A673 (cell line): ENCODE results near the gene PRKCA. TPM values are rescaled to one million over a fixed set of nuclear protein-coding genes. Genes with fewer than 3 reads are reported as not detected.

Experiments
- BruUV-seq: library from RNA; stranded (reverse); fragments of 400-500 nt; replicated peaks from 2 replicates; lab custom pipeline; 2021; lab: Mats Ljungman, UMichigan
- CTCF ChIA-PET: fragments of 300-600 bp; sonication (Branson Sonifier 250); formaldehyde crosslinking; loops from one replicate; lab custom pipeline; 2022; ENCODE audit warnings: antibody characterized with exemption; lab: Charles Lee
- POLR2A ChIA-PET: fragments of 300-600 bp; sonication (Branson Sonifier 250); formaldehyde crosslinking; loops from one replicate; lab custom pipeline; 2022; ENCODE audit warnings: antibody characterized with exemption; ENCODE audit not compliant: low non-redundant PET; lab: Charles Lee
- DNase-seq: peaks from one replicate; pipeline ENCODE4 v3.0.0-alpha.2; 2015; ENCODE audit warnings: low spot score
- H3K27ac ChIP-seq: fragments of 200-600 bp; sonication (generic); 2 replicates; pipeline ENCODE4 v1.5.1; 2016; ENCODE audit warnings: mixed run types, low read depth, mild to moderate bottlenecking, mixed read lengths, antibody characterized with exemption, low read length; ENCODE audit not compliant: poor library complexity, severe bottlenecking
- H3K27me3 ChIP-seq: fragments of 200-600 bp; sonication (generic); replicated peaks from 2 replicates; pipeline ENCODE4 v1.6.1; 2017; ENCODE audit warnings: mixed run types, low read depth, mild to moderate bottlenecking, mixed read lengths, antibody characterized with exemption, low read length; ENCODE audit not compliant: insufficient read depth, poor library complexity
- H3K36me3 ChIP-seq: fragments of 200-600 bp; sonication (generic); 2 replicates; pipeline ENCODE4 v1.6.1; 2016; ENCODE audit warnings: mixed run types, mild to moderate bottlenecking, mixed read lengths, antibody characterized with exemption, low read length; ENCODE audit not compliant: insufficient read depth, poor library complexity, severe bottlenecking
- H3K4me1 ChIP-seq: fragments of 200-600 bp; sonication (generic); 2 replicates; pipeline ENCODE4 v1.6.1; 2017; ENCODE audit warnings: mixed run types, mild to moderate bottlenecking, mixed read lengths, antibody characterized with exemption, low read length; ENCODE audit not compliant: insufficient read depth, poor library complexity, severe bottlenecking
- H3K4me3 ChIP-seq: fragments of 200-600 bp; sonication (generic); 2 replicates; pipeline ENCODE4 v1.5.1; 2016; ENCODE audit warnings: low read depth, mixed run types, mild to moderate bottlenecking, mixed read lengths, low read length; ENCODE audit not compliant: poor library complexity, severe bottlenecking
- H3K9me3 ChIP-seq: fragments of 200-600 bp; sonication (generic); 2 replicates; pipeline ENCODE4 v1.6.1; 2016; ENCODE audit warnings: mixed run types, low read depth, mild to moderate bottlenecking, mixed read lengths, antibody characterized with exemption, low read length; ENCODE audit not compliant: poor library complexity, severe bottlenecking
- CTCF ChIP-seq: fragments of 300-800, 200-600 bp; sonication (generic); conservative IDR thresholded peaks from 2 replicates; pipeline ENCODE4 v1.5.1; 2017; ENCODE audit warnings: low read depth, mild to moderate bottlenecking, antibody characterized with exemption, low read length, moderate library complexity, mixed read lengths
- EZH2 ChIP-seq: fragments of 200-600 bp; sonication (generic); IDR thresholded peaks from 2 replicates; pipeline ENCODE4 v1.6.1; 2017; ENCODE audit warnings: borderline replicate concordance, low read depth, mild to moderate bottlenecking, mixed read lengths, antibody characterized with exemption, low read length; ENCODE audit not compliant: poor library complexity, severe bottlenecking
- intact Hi-C: fragments of 100-400 bp; cut with micrococcal nuclease; formaldehyde crosslinking; loops from one replicate; pipeline ENCODE4 v1.10.0; 2022; ENCODE audit not compliant: unreplicated experiment
- total RNA-seq: library from RNA; stranded (reverse); gene quantifications from 2 replicates; pipeline ENCODE4 v1.2.3, GENCODE V29; 2021

Gene PRKCA
- total RNA-seq, 1 experiment from 2014 or later: 16.3 TPM

DNA sequence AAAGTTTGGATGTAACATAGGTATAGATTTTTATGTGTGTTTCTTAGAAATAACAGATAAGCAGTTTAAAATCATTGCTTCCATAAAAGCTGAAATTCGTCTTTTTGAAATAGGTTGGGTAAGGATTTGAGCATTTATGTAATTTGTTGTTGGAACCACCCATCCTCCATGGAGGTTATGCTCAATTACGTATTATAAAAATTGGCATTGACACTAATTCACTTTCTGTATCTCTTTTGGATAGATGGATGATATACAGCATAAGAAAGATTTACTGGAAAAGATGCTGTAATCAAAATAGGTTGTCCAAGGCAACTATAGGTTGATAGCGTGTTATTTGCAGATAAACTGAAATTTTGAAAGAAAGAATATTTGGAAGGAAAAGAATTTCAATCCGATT lies 105.5 kb downstream of the PRKCA start:
- intact Hi-C loops: no loop called here
- peaks cover 37% of the 10 kb centered on the region for H3K4me1 ChIP-seq
- H3K4me3 ChIP-seq: no peak overlapping the region
- no peaks in the 10 kb centered on the region for H3K36me3 ChIP-seq
- ChIA-PET CTCF (no interaction called here), POLR2A (no interaction called here)
- H3K9me3 ChIP-seq: no peaks in the 10 kb centered on the region
- H3K27me3 ChIP-seq: no peaks in the 10 kb centered on the region
- no TSS peak for BruUV-seq
- TF ChIP-seq CTCF (no peak), EZH2 (no peak)
- no peak for DNase-seq
- no peak overlapping the region for H3K27ac ChIP-seq

GRCh38 chr17:66411520-66411919 lies 109.1 kb downstream of the PRKCA start:
- H3K4me3 ChIP-seq: no peak overlapping the region
- no peak for DNase-seq
- H3K27me3 ChIP-seq: no peaks in the 10 kb centered on the region
- H3K9me3 ChIP-seq: no peaks in the 10 kb centered on the region
- no peaks in the 10 kb centered on the region for H3K36me3 ChIP-seq
- intact Hi-C loops: no loop called here
- ChIA-PET CTCF (no interaction called here), POLR2A (interaction anchor here (0.6 kb wide), 1 partner anchor 55 kb away, joined by 3 read pairs; no protein-coding TSS in a partner anchor)
- no peak for TF ChIP-seq CTCF
- no peak for TF ChIP-seq EZH2
- H3K4me1 ChIP-seq: peaks cover 10% of the 10 kb centered on the region
- no peak overlapping the region for H3K27ac ChIP-seq
- BruUV-seq: no TSS peak

- BruUV-seq: no TSS peak
- intact Hi-C loops: no loop called here
- Histone ChIP-seq H3K36me3 (no peaks in the 10 kb centered on the region), H3K27ac (no peak overlapping the region), H3K4me3 (no peak overlapping the region), H3K27me3 (no peaks in the 10 kb centered on the region), H3K9me3 (no peaks in the 10 kb centered on the region), H3K4me1 (no peaks in the 10 kb centered on the region)
- ChIA-PET POLR2A (no interaction called here), CTCF (no interaction called here)
- TF ChIP-seq CTCF (no peak), EZH2 (no peak)
- DNase-seq: no peak
These were observed 110.6 kb downstream of the PRKCA start for GRCh38 chr17:66412857-66413558.
